Duodenal mucosa (tissue), 2 donors: ENCODE results near the gene UBE4A.
A peak's percentile ranks its signal among the peaks of the same experiment; 100 is the strongest.

Experiments used
- H3K27ac ChIP-seq: one replicate; pipeline ENCODE4 v1.7.0; 2013; ENCODE audit warnings: low read depth, low read length
- H3K27me3 ChIP-seq, 2 donors: one replicate each; pipeline ENCODE4 v1.7.0; 2013; ENCODE audit warnings: low read length in 2 of 2, control low read depth in 1 of 2; ENCODE audit not compliant: insufficient read depth in 2 of 2, control insufficient read depth in 1 of 2
- H3K36me3 ChIP-seq, 2 donors: one replicate each; pipeline ENCODE4 v1.7.0; 2013; ENCODE audit warnings: low read length in 2 of 2, control low read depth in 1 of 2; ENCODE audit not compliant: insufficient read depth in 2 of 2, control insufficient read depth in 1 of 2
- H3K4me1 ChIP-seq, 2 donors: one replicate each; pipeline ENCODE4 v1.7.0; 2013; ENCODE audit warnings: low read length in 2 of 2, control low read depth in 1 of 2; ENCODE audit not compliant: insufficient read depth in 2 of 2, control insufficient read depth in 1 of 2
- H3K4me3 ChIP-seq, 2 donors: one replicate each; pipeline ENCODE4 v1.7.0; 2013; ENCODE audit warnings: low read length in 2 of 2, low read depth in 1 of 2
- H3K9ac ChIP-seq, 2 donors: one replicate each; pipeline ENCODE4 v1.7.0; 2013; ENCODE audit warnings: low read length in 2 of 2, low read depth in 1 of 2
- H3K9me3 ChIP-seq, 2 donors: one replicate each; pipeline ENCODE4 v1.7.0; 2013; ENCODE audit warnings: low read length in 2 of 2, control low read depth in 1 of 2; ENCODE audit not compliant: control insufficient read depth in 1 of 2

The UBE4A gene, protein sequence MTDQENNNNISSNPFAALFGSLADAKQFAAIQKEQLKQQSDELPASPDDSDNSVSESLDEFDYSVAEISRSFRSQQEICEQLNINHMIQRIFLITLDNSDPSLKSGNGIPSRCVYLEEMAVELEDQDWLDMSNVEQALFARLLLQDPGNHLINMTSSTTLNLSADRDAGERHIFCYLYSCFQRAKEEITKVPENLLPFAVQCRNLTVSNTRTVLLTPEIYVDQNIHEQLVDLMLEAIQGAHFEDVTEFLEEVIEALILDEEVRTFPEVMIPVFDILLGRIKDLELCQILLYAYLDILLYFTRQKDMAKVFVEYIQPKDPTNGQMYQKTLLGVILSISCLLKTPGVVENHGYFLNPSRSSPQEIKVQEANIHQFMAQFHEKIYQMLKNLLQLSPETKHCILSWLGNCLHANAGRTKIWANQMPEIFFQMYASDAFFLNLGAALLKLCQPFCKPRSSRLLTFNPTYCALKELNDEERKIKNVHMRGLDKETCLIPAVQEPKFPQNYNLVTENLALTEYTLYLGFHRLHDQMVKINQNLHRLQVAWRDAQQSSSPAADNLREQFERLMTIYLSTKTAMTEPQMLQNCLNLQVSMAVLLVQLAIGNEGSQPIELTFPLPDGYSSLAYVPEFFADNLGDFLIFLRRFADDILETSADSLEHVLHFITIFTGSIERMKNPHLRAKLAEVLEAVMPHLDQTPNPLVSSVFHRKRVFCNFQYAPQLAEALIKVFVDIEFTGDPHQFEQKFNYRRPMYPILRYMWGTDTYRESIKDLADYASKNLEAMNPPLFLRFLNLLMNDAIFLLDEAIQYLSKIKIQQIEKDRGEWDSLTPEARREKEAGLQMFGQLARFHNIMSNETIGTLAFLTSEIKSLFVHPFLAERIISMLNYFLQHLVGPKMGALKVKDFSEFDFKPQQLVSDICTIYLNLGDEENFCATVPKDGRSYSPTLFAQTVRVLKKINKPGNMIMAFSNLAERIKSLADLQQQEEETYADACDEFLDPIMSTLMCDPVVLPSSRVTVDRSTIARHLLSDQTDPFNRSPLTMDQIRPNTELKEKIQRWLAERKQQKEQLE

DNA sequence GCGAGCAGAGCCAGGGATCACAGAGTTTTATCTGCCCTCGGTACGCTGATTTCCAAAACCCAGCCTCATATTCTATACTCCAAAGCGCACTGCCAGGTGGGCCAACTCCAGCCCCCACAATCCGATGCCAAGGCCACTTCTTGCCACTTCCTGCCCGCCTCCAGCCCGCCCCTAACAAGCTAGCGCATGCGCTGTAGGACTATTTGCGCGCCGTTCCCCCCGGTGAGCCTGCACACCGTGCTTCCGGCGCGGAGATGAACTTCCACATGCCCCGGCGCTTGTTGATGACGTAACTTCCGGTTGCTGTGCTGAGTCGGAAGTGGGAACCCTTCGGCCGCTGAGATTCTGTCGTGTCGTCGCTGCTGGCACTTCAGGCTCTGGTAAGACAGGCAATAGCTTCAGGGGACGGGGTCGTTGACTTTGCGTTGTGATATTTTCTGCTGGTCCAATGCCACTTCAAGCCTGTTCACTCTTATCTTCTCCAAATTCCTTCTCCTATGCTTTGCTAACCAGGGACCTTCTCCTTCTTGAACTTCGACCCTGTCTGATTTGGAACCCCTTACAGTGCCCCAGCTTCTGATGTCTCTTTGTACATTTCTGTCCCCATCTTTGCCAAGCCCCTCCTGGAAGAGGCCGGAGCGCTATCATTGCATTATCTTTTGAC is at the start of gene UBE4A:
TSS of gene UBE4A (plus strand) at position 306 of the 664 bp plus-strand sequence. CDS start 5,481 bp downstream, outside the sequence.
- no peak within 1 kb of the TSS for H3K27ac ChIP-seq
- no peaks in the 10 kb centered on the region for H3K36me3 ChIP-seq
- H3K27me3 ChIP-seq: no peaks in the 10 kb centered on the region

DNA sequence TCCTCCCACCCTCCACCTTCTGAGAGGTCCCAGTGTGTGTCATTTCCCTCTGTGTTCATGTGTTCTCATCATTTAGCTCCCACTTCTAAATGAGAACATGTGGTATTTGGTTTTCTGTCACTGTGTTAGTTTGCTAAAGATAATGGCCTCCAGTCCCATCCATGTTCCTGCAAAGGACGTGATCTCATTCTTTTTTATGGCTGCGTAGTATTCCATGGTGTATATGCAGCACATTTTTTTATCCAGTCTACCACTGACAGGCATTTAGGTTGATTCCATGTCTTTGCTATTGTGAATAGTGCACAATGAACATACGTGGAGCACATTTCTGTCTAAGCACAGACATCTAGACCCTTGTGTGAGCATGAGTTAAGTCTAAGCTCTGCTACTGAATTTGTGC is 49.1 kb upstream of the UBE4A start:
- H3K27ac ChIP-seq: no peak overlapping the region
- no peak overlapping the region for H3K4me3 ChIP-seq
- H3K9ac ChIP-seq: no peak overlapping the region
- H3K4me1 ChIP-seq: peaks cover 5% of the 10 kb centered on the region in 2 donors
- no peaks in the 10 kb centered on the region for H3K27me3 ChIP-seq
- no peaks in the 10 kb centered on the region for H3K9me3 ChIP-seq
- no peaks in the 10 kb centered on the region for H3K36me3 ChIP-seq

More for the DNA sequence above, at the start of gene UBE4A:
- Histone ChIP-seq H3K9ac (peak within 1 kb of the TSS; percentile 79 to 91), H3K9me3 (no peaks in the 10 kb centered on the region), H3K4me1 (peaks cover 7 to 10% of the 10 kb centered on the region in 2 donors), H3K4me3 (peak within 1 kb of the TSS; percentile 90 to 99)

DNA sequence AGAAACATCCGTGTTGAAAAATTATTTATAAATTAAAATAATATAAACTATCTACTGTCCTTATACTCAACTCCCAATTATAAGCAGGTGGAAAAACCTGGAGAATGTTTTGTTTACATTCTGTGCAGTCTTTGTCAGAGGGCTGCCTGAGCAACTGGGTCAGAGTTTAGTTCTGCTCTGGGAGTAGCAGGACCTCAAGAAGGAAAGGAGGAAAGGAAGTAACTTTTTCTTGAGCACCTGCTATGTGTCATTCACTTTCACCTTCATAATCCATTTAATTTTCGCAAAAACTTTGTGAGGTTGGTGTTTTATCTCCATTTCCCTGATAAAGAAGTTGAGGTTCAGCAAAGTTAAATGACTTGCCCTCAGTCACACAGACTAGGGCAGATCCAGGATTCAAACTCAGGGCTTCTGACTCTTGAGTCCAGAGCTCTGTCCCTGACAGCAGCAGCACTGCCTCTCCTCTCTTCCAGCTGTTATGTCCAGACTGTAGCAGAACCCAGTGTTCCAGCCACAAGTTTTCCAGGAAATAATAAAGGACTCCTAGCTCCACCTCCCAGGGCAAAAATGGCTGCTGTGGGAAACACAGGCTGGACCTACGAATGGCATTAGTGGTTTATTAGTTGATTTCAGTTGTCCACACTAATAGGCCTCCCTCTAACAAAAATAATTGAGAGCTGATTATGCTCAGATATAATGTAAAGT is 48.5 kb upstream of the UBE4A start:
- no peak overlapping the region for H3K27ac ChIP-seq
- no peak overlapping the region for H3K9ac ChIP-seq
- H3K27me3 ChIP-seq: no peaks in the 10 kb centered on the region
- H3K36me3 ChIP-seq: no peaks in the 10 kb centered on the region
- peaks cover 11% of the 10 kb centered on the region in 2 donors for H3K4me1 ChIP-seq
- no peak overlapping the region for H3K4me3 ChIP-seq
- no peaks in the 10 kb centered on the region for H3K9me3 ChIP-seq

DNA sequence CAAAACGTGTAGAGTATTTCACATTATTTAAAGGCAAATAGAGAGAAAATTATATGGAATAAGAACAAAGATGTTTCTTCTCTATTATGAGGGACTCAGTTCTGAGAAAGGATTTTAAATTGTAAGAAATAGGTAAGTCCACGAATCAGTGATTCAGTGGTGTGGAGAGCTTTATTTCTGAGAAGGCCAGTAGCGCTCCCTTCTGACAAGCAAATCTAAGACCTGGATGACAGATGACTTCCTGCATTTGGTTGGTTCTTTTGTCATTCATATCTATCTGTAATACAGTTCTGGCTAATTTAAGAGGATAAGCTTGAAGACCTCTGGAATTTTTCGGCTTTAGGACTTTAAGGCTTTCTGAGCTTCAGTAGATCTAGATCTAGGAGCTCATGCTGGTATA is 47.9 kb upstream of the UBE4A start:
- no peak overlapping the region for H3K27ac ChIP-seq
- no peak overlapping the region for H3K9ac ChIP-seq
- no peak overlapping the region for H3K4me3 ChIP-seq
- no peaks in the 10 kb centered on the region for H3K36me3 ChIP-seq
- no peaks in the 10 kb centered on the region for H3K9me3 ChIP-seq
- peaks cover 17% of the 10 kb centered on the region in 2 donors for H3K4me1 ChIP-seq
- no peaks in the 10 kb centered on the region for H3K27me3 ChIP-seq

DNA sequence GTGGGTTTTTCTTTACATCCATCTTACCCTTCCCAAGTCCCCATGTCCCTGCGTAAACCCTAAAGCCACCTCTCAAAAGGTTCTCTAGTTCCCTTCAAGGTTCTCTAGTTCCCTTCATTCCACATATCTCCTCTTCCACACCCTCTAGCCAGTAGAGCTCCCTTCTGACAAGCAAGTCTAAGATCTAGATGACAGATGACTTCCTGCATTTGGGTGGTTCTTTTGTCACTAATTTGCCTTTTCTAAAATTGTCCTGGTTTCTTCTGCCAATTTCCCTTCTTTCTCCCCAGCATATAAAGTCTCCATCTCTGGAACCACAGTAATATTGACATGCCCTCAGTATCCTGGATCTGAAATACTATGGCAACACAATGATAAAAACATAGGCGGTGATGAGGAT is 47.1 kb upstream of the UBE4A start:
- Histone ChIP-seq H3K4me1 (peaks cover 23 to 25% of the 10 kb centered on the region in 2 donors), H3K27ac (no peak overlapping the region), H3K4me3 (no peak overlapping the region), H3K9me3 (no peaks in the 10 kb centered on the region), H3K36me3 (no peaks in the 10 kb centered on the region), H3K9ac (no peak overlapping the region), H3K27me3 (no peaks in the 10 kb centered on the region)

DNA sequence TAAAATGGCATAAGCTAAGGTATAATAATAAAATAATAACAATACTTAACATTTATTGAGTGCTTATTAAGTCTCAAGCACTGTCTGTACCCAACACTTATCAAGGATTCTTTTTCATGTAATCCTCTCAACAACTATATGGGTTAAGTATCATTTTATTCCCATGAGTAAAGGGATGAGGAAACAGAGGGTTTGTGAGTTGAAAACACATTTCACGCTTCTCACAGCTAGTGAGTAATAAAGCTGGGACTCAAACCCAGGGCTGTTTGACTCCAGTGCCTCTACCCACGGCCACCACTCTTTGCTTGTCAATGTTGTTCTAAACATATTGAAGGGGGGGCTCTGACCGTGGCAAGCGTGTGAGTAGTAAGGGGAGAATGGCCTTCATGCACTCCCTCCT is 46.2 kb upstream of the UBE4A start:
- no peaks in the 10 kb centered on the region for H3K9me3 ChIP-seq
- H3K4me3 ChIP-seq: no peak overlapping the region
- H3K27me3 ChIP-seq: no peaks in the 10 kb centered on the region
- H3K4me1 ChIP-seq: peaks cover 26% of the 10 kb centered on the region in 2 donors
- no peak overlapping the region for H3K27ac ChIP-seq
- no peak overlapping the region for H3K9ac ChIP-seq
- H3K36me3 ChIP-seq: no peaks in the 10 kb centered on the region

DNA sequence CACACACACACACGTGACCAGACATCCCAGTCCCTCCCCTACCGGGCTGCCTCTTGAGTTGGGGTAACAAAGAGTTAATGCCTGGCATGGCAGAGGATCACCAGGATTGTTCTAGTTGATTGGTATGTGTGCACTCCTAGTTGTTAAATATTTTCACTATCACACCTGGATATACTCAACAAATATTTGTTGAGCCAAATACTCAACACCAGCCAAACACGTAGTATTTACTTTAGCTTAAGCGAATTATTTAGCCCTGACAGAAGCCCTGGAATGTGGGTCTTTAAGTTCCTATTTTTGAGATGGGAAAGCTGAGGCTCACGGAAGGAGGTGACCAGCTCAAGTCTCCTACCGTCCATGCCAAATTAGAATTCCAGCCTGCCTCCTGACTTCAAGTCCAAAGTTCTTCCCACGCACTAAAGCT is 44.4 kb upstream of the UBE4A start:
- H3K4me3 ChIP-seq: no peak overlapping the region
- no peak overlapping the region for H3K9ac ChIP-seq
- no peaks in the 10 kb centered on the region for H3K9me3 ChIP-seq
- no peak overlapping the region for H3K27ac ChIP-seq
- no peaks in the 10 kb centered on the region for H3K27me3 ChIP-seq
- peaks cover 35% of the 10 kb centered on the region in 2 donors for H3K4me1 ChIP-seq
- H3K36me3 ChIP-seq: no peaks in the 10 kb centered on the region

DNA sequence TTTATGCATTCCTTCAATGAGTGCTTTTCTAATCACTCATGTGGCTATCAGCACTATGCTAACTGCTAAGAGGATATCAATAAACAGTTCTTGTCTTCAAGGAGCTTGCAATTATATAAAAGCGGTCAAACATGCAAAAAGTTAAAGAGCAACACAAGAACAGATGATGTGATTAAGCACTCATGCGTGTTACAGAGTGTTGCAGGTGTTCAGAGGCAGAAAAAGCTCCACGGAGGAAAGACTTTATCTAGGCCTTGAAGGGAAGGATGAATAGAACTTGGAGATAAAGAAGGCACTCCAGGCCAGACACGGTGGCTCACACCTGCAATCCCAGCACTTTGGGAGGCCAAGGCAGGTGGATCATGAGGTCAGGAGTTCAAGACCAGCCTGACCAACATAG is 41.3 kb upstream of the UBE4A start:
- H3K9me3 ChIP-seq: no peaks in the 10 kb centered on the region
- peaks cover 41 to 44% of the 10 kb centered on the region in 2 donors for H3K4me1 ChIP-seq
- no peak overlapping the region for H3K9ac ChIP-seq
- no peaks in the 10 kb centered on the region for H3K27me3 ChIP-seq
- H3K4me3 ChIP-seq: no peak overlapping the region
- H3K36me3 ChIP-seq: no peaks in the 10 kb centered on the region
- H3K27ac ChIP-seq: no peak overlapping the region

DNA sequence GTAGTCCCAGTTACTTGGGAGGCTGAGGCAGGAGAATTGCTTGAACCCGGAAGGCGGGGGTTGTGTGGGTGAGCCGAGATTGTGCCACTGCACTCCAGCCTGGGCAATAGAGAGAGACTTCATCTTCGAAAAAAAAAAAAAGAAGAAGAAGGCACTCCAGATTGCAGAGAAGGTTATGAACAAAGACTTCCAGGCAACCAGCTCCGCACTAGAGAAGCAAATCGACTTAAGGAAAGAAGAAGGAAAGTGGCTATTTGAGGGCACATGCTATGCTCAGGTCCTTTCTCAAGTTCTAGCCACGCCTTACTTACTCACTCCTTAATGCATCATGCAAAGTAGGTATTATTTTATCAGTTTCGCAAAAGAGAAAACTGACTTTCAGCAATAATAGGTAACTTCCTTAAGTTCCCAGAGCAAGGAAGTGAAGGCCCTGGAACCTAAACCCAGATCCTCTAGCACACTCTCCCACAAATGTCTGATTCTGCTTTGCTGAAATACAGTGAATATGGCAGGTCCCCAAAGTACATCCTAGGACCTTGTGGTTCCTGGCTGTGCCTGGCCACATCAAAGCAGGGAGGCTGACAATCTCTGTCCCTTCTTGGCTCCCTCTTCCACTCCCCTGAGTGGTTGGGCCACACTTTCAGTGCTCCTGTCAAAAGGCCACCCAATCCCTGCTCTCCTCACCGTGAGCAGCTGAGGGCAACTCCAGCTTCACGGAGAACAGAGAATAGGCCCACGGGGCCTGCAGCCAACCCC is 40.6 kb upstream of the UBE4A start:
- no peak overlapping the region for H3K9ac ChIP-seq
- H3K4me1 ChIP-seq: peaks cover 41 to 44% of the 10 kb centered on the region in 2 donors
- no peak overlapping the region for H3K27ac ChIP-seq
- no peak overlapping the region for H3K4me3 ChIP-seq
- H3K27me3 ChIP-seq: no peaks in the 10 kb centered on the region
- no peaks in the 10 kb centered on the region for H3K9me3 ChIP-seq
- no peaks in the 10 kb centered on the region for H3K36me3 ChIP-seq
